22Rv1 (cell line): Measurements from ENCODE around the gene RPS28.

Experiments
- CTCF ChIP-seq: fragments of 450-650 bp; IDR thresholded peaks from 2 replicates; pipeline ENCODE4 v1.5.1; 2017; ENCODE audit warnings: mild to moderate bottlenecking
- ZFX ChIP-seq: fragments of 450-650 bp; IDR thresholded peaks from 2 replicates; pipeline ENCODE4 v1.6.1; 2017; ENCODE audit warnings: antibody characterized with exemption, borderline replicate concordance

DNA sequence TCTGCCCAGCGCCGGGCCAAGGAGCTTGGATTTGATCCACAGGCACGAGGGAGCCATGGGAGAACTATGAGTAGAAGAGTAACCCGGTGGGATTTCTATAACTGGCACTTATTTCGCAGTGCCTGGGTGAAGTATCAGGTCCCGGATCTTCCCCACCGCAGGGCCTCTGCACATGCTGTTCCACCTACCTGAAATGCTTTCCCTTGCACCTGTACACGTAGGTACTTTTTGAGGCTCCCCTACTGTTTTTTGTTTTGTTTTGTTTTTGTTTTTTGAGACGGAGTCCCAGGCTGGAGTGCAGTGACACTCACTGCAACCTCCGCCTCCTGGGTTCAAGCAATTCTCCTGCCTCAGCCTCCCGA, 22.2 kb downstream of the RPS28 start:
- TF ChIP-seq CTCF: no peak
- no peak for TF ChIP-seq ZFX
